Coronary artery (tissue), 2 donors: Measurements from ENCODE around the gene TNNI3.

ENCODE experiments used
- DNase-seq: peaks from one replicate; pipeline ENCODE4 v3.0.0-alpha.2; 2017; ENCODE audit warnings: low spot score
- H3K27ac ChIP-seq, 2 donors: fragments of 200-600 bp; sonication (generic); one replicate each; pipeline ENCODE4 v1.5.1; 2016 to 2019
- H3K4me3 ChIP-seq: fragments of 200-600 bp; sonication (generic); 2 replicates; pipeline ENCODE4 v1.5.1; 2016; ENCODE audit warnings: mild to moderate bottlenecking, moderate library complexity
- TF ChIP-seq, protein P1 (sequence below): fragments of 200-600 bp; sonication (generic); IDR thresholded peaks from one replicate; pipeline ENCODE4 v1.5.1; 2019; ENCODE audit warnings: antibody characterized with exemption

Gene TNNI3

DNA sequence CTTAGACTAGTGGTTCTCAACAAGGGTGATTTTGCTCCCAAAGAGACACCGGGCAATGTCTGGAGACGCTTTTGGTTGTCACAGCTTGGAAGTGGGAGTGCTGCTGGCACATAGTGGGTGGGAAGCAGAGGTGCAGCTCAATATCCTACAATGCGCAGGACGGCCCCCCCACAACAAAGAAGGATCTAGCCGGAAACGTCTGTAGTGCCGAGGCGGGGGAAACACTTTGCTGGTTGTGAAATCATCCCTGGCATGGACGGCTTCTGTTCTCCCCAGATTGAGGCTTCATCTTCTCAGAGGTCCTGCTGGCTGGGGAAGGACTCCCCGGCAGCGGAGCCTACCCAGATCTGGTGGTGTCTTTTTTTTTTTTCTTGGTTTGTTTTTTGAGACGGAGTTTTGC lies 35.9 kb upstream of the TNNI3 start:
- no peak for DNase-seq
- Histone ChIP-seq H3K4me3 (no peak overlapping the region), H3K27ac (no peak overlapping the region)
- TF ChIP-seq, protein P1, sequence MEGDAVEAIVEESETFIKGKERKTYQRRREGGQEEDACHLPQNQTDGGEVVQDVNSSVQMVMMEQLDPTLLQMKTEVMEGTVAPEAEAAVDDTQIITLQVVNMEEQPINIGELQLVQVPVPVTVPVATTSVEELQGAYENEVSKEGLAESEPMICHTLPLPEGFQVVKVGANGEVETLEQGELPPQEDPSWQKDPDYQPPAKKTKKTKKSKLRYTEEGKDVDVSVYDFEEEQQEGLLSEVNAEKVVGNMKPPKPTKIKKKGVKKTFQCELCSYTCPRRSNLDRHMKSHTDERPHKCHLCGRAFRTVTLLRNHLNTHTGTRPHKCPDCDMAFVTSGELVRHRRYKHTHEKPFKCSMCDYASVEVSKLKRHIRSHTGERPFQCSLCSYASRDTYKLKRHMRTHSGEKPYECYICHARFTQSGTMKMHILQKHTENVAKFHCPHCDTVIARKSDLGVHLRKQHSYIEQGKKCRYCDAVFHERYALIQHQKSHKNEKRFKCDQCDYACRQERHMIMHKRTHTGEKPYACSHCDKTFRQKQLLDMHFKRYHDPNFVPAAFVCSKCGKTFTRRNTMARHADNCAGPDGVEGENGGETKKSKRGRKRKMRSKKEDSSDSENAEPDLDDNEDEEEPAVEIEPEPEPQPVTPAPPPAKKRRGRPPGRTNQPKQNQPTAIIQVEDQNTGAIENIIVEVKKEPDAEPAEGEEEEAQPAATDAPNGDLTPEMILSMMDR, result no peak

DNA sequence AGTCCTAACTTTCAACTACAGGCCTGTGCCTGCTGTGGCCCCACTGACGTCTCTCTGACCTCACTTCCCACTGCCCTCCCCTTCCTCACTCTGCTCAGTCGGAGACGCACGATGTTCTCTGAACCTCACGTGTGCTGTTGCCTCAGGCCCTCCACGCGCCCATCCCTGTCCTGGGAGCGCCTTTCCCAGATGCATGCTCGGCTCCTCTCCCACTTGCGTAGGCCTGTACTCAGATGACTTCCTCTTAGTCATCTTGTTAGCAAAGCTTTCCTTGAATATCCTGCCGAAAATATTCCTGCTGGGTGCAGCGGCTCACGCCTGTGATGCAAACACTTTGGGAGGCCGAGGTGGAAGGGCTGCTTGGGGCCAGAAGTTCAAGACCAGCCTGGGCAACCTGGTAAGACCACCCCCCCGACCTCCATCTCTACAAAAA lies 31.9 kb upstream of the TNNI3 start:
- H3K27ac ChIP-seq, result no peak overlapping the region
- no peak overlapping the region for H3K4me3 ChIP-seq
- TF ChIP-seq, protein P1, result no peak
- no peak for DNase-seq

DNA sequence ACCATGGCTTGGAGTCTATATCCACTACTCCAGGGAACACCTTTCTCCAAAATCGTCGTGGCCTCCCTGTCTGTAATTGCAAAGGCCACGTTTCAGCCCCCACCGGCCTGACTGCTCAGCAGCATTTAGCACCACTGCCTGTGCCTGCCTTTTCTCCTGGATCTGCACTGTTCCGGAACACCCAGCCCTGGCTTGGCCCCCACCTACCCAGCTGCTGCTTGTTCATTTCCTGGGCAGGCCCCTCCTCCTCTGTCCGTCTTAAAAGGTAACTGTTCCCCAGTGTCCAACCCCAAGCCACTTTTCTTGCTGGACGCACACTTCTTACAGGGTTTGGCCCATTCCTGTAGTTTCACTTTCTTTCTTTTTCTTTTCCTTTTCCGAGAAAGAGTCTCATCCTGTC lies 31.1 kb upstream of the TNNI3 start:
- H3K27ac ChIP-seq, result peak overlapping the region in 1 of 2 donors; percentile 53
- no peak for DNase-seq
- no peak overlapping the region for H3K4me3 ChIP-seq
- TF ChIP-seq, protein P1, result no peak

- TF ChIP-seq, protein P1, result no peak
- DNase-seq, result no peak
- H3K27ac ChIP-seq, result no peak overlapping the region
- H3K4me3 ChIP-seq, result no peak overlapping the region
Observed at GRCh38 chr19:55186080-55186479, 28.5 kb upstream of the TNNI3 start.

- DNase-seq, result no peak
- Histone ChIP-seq H3K4me3 (no peak overlapping the region), H3K27ac (no peak overlapping the region)
- TF ChIP-seq, protein P1, result no peak
Observed at GRCh38 chr19:55181740-55182139, 24.2 kb upstream of the TNNI3 start.

- TF ChIP-seq, protein P1, result no peak
- no peak within 1 kb of the TSS for H3K27ac ChIP-seq
- DNase-seq, result no peak
- H3K4me3 ChIP-seq, result peak within 1 kb of the TSS; percentile 59
Observed at GRCh38 chr19:55179606-55180484, 22.3 kb upstream of the TNNI3 start, which contains the start of gene SYT5. TSS of gene SYT5 (minus strand) at chr19:55180289. CDS start at chr19:55179041, 1,248 bp downstream.
